PFSK-1 (cell line): ENCODE results near the gene ZFP82.

Experiments
- FOXP2 ChIP-seq: optimal IDR thresholded peaks from 2 replicates; pipeline ENCODE3; 2011; ENCODE audit warnings: borderline replicate concordance, control low read depth, inconsistent platforms; ENCODE audit not compliant: insufficient read depth; ENCODE audit errors: extremely low read length, extremely low read depth
- POLR2AphosphoS5 ChIP-seq: IDR thresholded peaks from 2 replicates; pipeline ENCODE4 v1.6.1; 2012; ENCODE audit warnings: low read depth, mild to moderate bottlenecking, control low read depth, low read length, moderate library complexity
- REST ChIP-seq, 2 experiments: IDR thresholded peaks; 2 replicates each; pipeline versions ENCODE4 v1.6.1 to v1.8.0; 2011 to 2012; ENCODE audit warnings: low read depth in 2 of 2, low read length in 2 of 2, control low read depth in 1 of 2, inconsistent platforms in 1 of 2, mild to moderate bottlenecking in 1 of 2, moderate library complexity in 1 of 2; ENCODE audit not compliant: insufficient read depth in 1 of 2
- SIN3A ChIP-seq: IDR thresholded peaks from 2 replicates; pipeline ENCODE4 v1.6.1; 2012; ENCODE audit warnings: mild to moderate bottlenecking, low read length, moderate library complexity, borderline replicate concordance; ENCODE audit not compliant: insufficient read depth
- TAF1 ChIP-seq: IDR thresholded peaks from 2 replicates; pipeline ENCODE4 v1.6.1; 2012; ENCODE audit warnings: low read length, control low read depth, borderline replicate concordance; ENCODE audit not compliant: insufficient read depth

DNA sequence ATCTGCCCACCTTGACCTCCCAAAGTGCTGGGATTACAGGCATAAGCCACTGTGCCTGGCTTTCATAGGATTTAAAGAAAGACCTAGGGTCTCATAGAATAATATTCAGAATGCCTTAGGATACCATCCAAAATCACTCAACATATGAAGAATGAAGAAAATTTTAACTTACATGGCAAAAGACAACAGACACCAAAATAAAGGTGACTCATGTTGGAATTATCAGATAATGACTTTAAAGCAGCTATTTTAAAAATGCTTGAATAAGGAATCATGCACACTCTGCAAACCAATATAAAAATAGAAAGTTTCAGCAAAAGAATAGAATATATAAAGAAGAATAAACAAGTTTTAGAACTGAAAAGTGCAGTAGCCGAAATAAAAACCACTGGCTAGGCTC lies 41.6 kb upstream of the ZFP82 start:
- TF ChIP-seq REST (IDR thresholded peaks at IDR 0.05; ENCODE audit: insufficient read depth in 1 of 2, low read depth in 2 of 2, low read length in 2 of 2), result no peak
- TF ChIP-seq POLR2AphosphoS5, result no peak
- TF ChIP-seq TAF1, result no peak
- no peak for TF ChIP-seq SIN3A
- no peak for TF ChIP-seq FOXP2
